Measurements from ENCODE around the gene CLUH. TPM values are rescaled to one million over a fixed set of nuclear protein-coding genes. Genes with fewer than 3 reads are reported as not detected.

CLUH gene
- total RNA-seq, 2 experiments from 2014 or later = 34.4 to 34.8 TPM

DNA sequence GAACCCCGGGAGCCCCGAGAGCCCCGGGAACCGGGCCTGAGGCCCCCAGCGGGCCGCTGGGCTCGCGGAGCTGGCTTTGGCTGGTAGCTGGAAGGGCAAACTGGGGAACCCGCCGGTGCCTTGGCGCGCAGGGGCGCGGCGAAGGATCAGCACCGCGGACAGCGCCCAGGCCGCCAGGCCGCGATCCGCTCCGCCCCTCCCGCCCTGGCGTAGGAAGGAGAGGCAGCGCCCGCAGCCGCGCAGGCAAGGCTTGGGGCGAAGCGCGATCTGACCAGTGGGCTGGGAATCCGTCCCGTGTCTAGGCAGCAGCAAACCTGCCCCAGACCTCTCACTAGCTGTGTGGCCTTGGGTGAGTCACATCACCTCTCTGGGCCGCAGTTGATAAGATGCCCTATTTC, 38.2 kb upstream of the CLUH start:
- Histone ChIP-seq H3K27me3 (ENCODE audit: control insufficient read depth in 1 of 2, insufficient read depth in 2 of 2, low read length in 2 of 2) (peaks cover 37 to 39% of the 10 kb centered on the region in 2 experiments), H3K4me3 (ENCODE audit: low read length) (no peak overlapping the region), H3K27ac (ENCODE audit: low read depth in 1 of 2, low read length in 2 of 2) (no peak overlapping the region), H3K36me3 (ENCODE audit: insufficient read depth, low read length) (no peaks in the 10 kb centered on the region), H3K4me1 (ENCODE audit: insufficient read depth, low read length) (peaks cover 5% of the 10 kb centered on the region), H3K9me3 (ENCODE audit: control insufficient read depth in 1 of 2, insufficient read depth in 1 of 2, low read length in 2 of 2) (peaks cover 0 to 5% of the 10 kb centered on the region in 2 experiments)
- Mint-ChIP-seq H3K4me1 (ENCODE audit: low read depth) (no peaks in the 10 kb centered on the region), H3K27ac (no peak overlapping the region), H3K9me3 (no peaks in the 10 kb centered on the region), H3K4me3 (no peak overlapping the region), H3K36me3 (ENCODE audit: low read depth) (no peaks in the 10 kb centered on the region), H3K27me3 (peaks cover 73% of the 10 kb centered on the region)
- ATAC-seq (ENCODE audit: poor library complexity) (peak; percentile 98), DNase-seq (peak; percentile 46 to 88 (median 65))
- POLR2A ChIA-PET = interaction anchor here (0.8 kb wide), 1 partner anchor 238 kb away, joined by 3 read pairs; the partner anchor contains the start of gene METTL16
- TF ChIP-seq, protein P1, sequence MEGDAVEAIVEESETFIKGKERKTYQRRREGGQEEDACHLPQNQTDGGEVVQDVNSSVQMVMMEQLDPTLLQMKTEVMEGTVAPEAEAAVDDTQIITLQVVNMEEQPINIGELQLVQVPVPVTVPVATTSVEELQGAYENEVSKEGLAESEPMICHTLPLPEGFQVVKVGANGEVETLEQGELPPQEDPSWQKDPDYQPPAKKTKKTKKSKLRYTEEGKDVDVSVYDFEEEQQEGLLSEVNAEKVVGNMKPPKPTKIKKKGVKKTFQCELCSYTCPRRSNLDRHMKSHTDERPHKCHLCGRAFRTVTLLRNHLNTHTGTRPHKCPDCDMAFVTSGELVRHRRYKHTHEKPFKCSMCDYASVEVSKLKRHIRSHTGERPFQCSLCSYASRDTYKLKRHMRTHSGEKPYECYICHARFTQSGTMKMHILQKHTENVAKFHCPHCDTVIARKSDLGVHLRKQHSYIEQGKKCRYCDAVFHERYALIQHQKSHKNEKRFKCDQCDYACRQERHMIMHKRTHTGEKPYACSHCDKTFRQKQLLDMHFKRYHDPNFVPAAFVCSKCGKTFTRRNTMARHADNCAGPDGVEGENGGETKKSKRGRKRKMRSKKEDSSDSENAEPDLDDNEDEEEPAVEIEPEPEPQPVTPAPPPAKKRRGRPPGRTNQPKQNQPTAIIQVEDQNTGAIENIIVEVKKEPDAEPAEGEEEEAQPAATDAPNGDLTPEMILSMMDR (IDR thresholded peaks at IDR 0.05) = no peak
- CTCF ChIA-PET = no interaction called here
- intact Hi-C loops (cut with DNase I, micrococcal nuclease) = loop anchor here in 1 of 2 experiments (5.0 kb wide), 1 partner anchor 37 kb away; the partner anchor contains the start of gene CLUH

DNA sequence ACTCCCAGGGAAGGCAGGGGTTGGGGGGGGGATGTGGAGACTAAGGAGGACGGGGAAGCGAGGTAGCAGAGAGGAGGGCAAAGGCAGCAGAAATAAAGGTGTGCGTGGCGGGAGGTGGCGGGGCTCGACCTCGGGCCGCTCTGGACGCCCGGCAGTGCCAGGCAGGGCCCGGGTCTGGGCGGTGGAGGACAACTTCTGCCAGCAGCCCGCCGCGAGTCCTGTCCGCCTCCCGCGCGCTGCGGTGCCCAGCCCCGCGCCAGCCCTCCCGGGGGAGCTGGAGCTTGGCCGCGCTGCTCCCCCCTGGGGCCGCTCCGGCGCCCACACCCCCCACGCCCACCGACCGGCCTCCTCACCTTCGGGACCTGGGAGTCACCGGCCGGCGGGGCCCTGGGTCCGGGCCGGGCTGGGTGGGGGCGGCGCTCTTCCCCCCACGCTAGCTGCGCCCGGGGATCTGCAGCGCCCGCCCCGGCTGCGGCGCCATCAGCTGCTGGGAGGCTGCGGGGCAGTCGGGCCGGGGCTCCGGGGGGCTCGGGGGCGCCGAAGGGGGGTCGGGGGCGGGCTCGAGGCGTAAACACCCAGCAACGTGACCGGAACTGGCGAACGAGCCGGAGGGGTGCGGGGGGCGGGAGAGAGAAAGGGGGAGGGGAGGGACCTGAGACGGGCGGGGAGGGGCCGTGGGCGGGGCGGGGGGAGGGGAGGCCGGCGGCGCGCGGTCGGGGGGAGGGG, 37.7 kb upstream of the CLUH start, which contains the start of gene CCDC92B:
Gene CCDC92B (minus strand): TSS at position 595 of the 726 bp plus-strand sequence. CDS start 14,507 bp downstream, outside the sequence.
- H3K27me3 Mint-ChIP-seq = peaks cover 73% of the 10 kb centered on the region
- POLR2A ChIA-PET = interaction anchor here (0.8 kb wide), 1 partner anchor 238 kb away, joined by 3 read pairs; the partner anchor contains the start of gene METTL16
- TF ChIP-seq, protein P1 (IDR thresholded peaks at IDR 0.05) = no peak

DNA sequence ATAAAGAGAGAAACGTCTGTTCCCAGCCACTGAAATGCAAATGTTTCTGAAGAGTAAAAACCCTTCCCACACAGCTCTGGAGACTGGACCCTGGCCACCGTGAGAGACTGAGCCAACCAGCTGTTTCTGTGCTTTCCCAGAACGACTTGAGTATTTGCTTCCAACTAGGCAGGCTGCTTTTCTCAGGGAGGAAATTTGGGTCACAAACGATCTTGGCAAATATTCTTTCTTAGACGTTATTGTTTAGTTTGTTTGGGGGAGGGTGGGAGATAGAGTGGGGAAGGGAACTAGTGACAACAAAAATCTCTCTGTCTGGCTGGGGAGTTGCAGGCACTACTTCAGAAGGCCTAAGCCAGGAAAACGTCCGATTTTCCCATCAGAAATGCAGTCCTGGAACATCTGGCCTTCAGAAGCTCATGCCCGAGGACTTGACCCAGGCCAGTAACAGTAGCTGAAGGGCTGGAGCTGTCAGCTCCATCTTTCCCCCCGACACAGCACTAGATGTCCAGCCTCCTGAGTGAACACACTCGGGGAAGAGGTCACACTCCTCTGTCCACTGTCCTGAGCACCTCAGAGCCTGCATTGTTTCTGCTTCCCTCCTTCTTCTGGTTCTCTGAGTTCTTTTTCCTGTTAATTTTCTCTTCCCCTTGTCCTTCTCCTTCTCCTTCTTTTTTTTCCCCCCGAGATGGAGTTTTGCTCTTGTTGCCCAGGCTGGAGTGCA, 33.9 kb upstream of the CLUH start:
- POLR2A ChIA-PET = no interaction called here
- H3K4me1 Mint-ChIP-seq (ENCODE audit: low read depth) = no peaks in the 10 kb centered on the region
- DNase-seq (no peak), ATAC-seq (ENCODE audit: poor library complexity) (no peak)
- H3K9me3 Mint-ChIP-seq = no peaks in the 10 kb centered on the region
- no peaks in the 10 kb centered on the region for H3K36me3 Mint-ChIP-seq (ENCODE audit: low read depth)
- H3K36me3 ChIP-seq (ENCODE audit: insufficient read depth, low read length) = no peaks in the 10 kb centered on the region
- TF ChIP-seq, protein P1 (IDR thresholded peaks at IDR 0.05) = no peak
- H3K4me3 Mint-ChIP-seq = no peak overlapping the region
- H3K27ac ChIP-seq (ENCODE audit: low read depth in 1 of 2, low read length in 2 of 2) = no peak overlapping the region
- peaks cover 0 to 5% of the 10 kb centered on the region in 2 experiments for H3K9me3 ChIP-seq (ENCODE audit: control insufficient read depth in 1 of 2, insufficient read depth in 1 of 2, low read length in 2 of 2)
- peaks cover 5% of the 10 kb centered on the region for H3K4me1 ChIP-seq (ENCODE audit: insufficient read depth, low read length)
- H3K27ac Mint-ChIP-seq = no peak overlapping the region
- peaks cover 16 to 28% of the 10 kb centered on the region in 2 experiments for H3K27me3 ChIP-seq (ENCODE audit: control insufficient read depth in 1 of 2, insufficient read depth in 2 of 2, low read length in 2 of 2)
- H3K27me3 Mint-ChIP-seq = peaks cover 65% of the 10 kb centered on the region
- intact Hi-C loops (cut with DNase I, micrococcal nuclease) = loop anchor here in 1 of 2 experiments (5.0 kb wide), 1 partner anchor 33 kb away; the partner anchor contains the start of gene CLUH
- CTCF ChIA-PET = no interaction called here
- H3K4me3 ChIP-seq (ENCODE audit: low read length) = no peak overlapping the region

More for the DNA sequence above, 37.7 kb upstream of the CLUH start, which contains the start of gene CCDC92B:
- peaks cover 0 to 5% of the 10 kb centered on the region in 2 experiments for H3K9me3 ChIP-seq (ENCODE audit: control insufficient read depth in 1 of 2, insufficient read depth in 1 of 2, low read length in 2 of 2)
- H3K36me3 ChIP-seq (ENCODE audit: insufficient read depth, low read length) = no peaks in the 10 kb centered on the region
- H3K9me3 Mint-ChIP-seq = no peaks in the 10 kb centered on the region
- CTCF ChIA-PET = no interaction called here
- H3K27ac ChIP-seq (ENCODE audit: low read depth in 1 of 2, low read length in 2 of 2) = no peak within 1 kb of the TSS
- no peak within 1 kb of the TSS for H3K4me3 Mint-ChIP-seq
- peak in 1 of 14 experiments; percentile 25 for DNase-seq
- ATAC-seq (ENCODE audit: poor library complexity) = no peak
- H3K27ac Mint-ChIP-seq = no peak within 1 kb of the TSS
- no peaks in the 10 kb centered on the region for H3K4me1 Mint-ChIP-seq (ENCODE audit: low read depth)
- H3K4me1 ChIP-seq (ENCODE audit: insufficient read depth, low read length) = peaks cover 5% of the 10 kb centered on the region
- intact Hi-C loops (cut with DNase I, micrococcal nuclease) = loop anchor here in 1 of 2 experiments (5.0 kb wide), 1 partner anchor 37 kb away; the partner anchor contains the start of gene CLUH
- peaks cover 37 to 39% of the 10 kb centered on the region in 2 experiments for H3K27me3 ChIP-seq (ENCODE audit: control insufficient read depth in 1 of 2, insufficient read depth in 2 of 2, low read length in 2 of 2)
- H3K4me3 ChIP-seq (ENCODE audit: low read length) = no peak within 1 kb of the TSS
- no peaks in the 10 kb centered on the region for H3K36me3 Mint-ChIP-seq (ENCODE audit: low read depth)

All from CD4-positive, alpha-beta T cell (primary cell).